Mucosa of stomach (tissue), 1 donor: ENCODE results near the gene C19orf85.

Source experiments
- H3K27me3 ChIP-seq: one replicate; pipeline ENCODE4 v1.7.0; 2013; ENCODE audit warnings: mild to moderate bottlenecking, low read length; ENCODE audit not compliant: control insufficient read depth, insufficient read depth
- H3K36me3 ChIP-seq: one replicate; pipeline ENCODE4 v1.7.0; 2013; ENCODE audit warnings: low read length; ENCODE audit not compliant: control insufficient read depth, insufficient read depth
- H3K4me1 ChIP-seq: one replicate; pipeline ENCODE4 v1.7.0; 2013; ENCODE audit warnings: mild to moderate bottlenecking, low read length; ENCODE audit not compliant: control insufficient read depth, insufficient read depth
- H3K4me3 ChIP-seq: one replicate; pipeline ENCODE4 v1.7.0; 2013; ENCODE audit warnings: low read length
- H3K9ac ChIP-seq: one replicate; pipeline ENCODE4 v1.7.0; 2013; ENCODE audit warnings: mild to moderate bottlenecking, low read length, moderate library complexity
- H3K9me3 ChIP-seq: one replicate; pipeline ENCODE4 v1.7.0; 2013; ENCODE audit warnings: mild to moderate bottlenecking, low read length, moderate library complexity; ENCODE audit not compliant: control insufficient read depth
- donor health status: Pancreatic carcinoma.

C19orf85 gene

DNA sequence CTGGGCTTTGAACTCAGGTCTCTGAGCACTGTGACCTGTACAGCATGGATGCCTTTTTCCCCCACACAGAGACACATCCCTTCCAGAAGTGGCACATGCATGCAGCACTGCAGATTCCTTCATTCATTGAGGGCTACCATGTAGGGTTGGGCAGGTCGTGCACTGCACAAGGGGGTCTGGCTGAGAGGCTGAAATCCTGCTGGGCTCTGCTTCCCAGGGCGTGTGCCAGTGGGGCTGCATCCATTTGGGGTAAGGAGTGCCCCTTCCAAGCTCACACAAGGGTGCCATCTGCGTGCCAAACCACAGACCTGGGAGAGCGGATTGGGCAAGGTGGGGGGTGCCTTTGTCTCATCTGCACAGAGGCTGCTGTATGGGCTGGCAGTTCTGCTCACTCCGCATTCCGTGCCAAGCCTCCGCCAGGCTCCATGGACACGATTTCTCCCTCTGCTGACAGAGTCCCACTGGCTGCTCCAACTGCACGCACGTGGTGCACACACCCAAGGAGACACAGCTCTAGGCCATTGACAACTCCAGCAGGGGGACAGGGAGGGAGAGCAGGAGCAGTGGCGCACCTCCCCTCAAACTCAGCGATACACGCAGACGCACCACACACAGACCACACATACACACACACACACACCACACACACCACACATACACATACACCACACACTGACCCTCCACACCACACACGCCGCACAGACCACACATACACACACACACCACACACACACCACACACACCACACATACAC is 17.0 kb downstream of the C19orf85 start:
- Histone ChIP-seq H3K27me3 (peaks cover 69% of the 10 kb centered on the region), H3K9me3 (no peaks in the 10 kb centered on the region), H3K4me3 (no peak overlapping the region), H3K36me3 (no peaks in the 10 kb centered on the region), H3K4me1 (peaks cover 3% of the 10 kb centered on the region), H3K9ac (no peak overlapping the region)

DNA sequence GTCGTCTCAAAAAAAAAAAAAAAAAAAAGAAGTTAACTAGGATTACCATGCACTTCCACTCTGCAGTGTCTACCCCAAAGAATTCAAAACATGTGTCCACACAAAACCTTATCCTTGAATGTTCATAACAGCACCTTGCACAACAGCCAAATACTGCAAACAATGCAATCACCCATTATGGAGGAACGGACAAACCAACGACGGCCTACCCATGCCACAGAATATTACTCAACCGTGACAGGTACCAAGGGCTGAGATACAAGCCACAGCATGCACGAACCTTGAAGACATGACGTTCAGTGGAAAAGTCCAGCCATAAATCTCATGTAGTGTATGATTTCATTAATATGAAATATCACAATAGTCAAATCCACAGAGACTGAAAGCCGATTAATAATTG is 18.5 kb downstream of the C19orf85 start:
- H3K4me1 ChIP-seq, result peaks cover 10% of the 10 kb centered on the region
- H3K9me3 ChIP-seq, result no peaks in the 10 kb centered on the region
- H3K9ac ChIP-seq, result no peak overlapping the region
- H3K27me3 ChIP-seq, result peaks cover 67% of the 10 kb centered on the region
- H3K4me3 ChIP-seq, result no peak overlapping the region
- H3K36me3 ChIP-seq, result no peaks in the 10 kb centered on the region

DNA sequence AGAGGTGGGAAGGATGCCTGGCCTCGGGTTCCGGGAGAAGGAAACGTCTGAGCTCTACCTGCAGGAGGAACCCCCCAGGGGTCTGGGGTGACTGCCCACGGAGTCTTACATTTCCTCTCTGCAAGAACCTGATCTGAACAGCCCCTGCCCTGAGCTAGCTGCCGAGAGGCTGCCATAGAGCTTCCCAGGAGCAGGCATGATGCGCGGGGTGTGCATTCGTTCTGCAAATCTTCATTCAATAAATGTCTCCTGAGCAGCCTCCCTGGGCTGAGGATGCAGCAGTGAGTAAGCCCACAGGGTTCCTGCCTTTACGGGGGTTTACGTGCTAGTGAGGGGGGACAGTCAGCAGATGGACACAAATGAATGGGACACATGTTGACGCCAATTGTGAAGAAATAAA is 19.9 kb downstream of the C19orf85 start:
- Histone ChIP-seq H3K4me1 (peaks cover 12% of the 10 kb centered on the region), H3K27me3 (peaks cover 67% of the 10 kb centered on the region), H3K9me3 (no peaks in the 10 kb centered on the region), H3K36me3 (no peaks in the 10 kb centered on the region), H3K9ac (no peak overlapping the region), H3K4me3 (no peak overlapping the region)

DNA sequence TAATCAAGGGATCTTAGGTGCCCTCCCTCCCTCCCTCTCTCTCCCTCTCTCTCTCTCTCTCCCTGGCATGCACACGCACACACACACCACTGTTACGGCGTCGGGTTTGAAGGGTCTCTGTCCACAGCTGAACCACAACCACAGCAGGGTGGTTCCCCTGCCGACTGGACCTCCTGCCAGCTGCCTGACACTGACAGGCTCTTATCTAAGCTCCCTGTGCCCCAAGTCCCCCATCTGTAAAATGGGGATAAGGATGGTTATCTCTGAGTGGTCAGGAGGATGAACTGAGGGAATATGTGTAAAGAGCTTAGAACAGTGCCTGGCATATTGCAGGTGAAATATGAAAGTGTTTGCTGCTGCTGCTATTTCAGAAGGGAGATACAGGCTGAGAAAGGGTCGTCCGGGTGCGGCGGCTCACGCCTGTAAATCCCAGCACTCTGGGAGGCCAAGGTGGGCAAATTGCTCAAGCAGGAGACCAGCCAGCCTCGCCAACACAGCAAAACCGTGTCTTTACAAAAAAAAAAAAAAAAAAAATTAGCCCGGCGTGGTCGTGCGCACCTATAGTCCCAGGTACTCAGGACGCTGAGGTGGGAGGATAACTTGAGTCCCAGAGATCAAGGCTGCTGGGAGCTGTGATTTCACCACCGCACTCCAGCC is 20.6 kb downstream of the C19orf85 start:
- H3K36me3 ChIP-seq, result no peaks in the 10 kb centered on the region
- H3K9me3 ChIP-seq, result no peaks in the 10 kb centered on the region
- no peak overlapping the region for H3K9ac ChIP-seq
- no peak overlapping the region for H3K4me3 ChIP-seq
- peaks cover 12% of the 10 kb centered on the region for H3K4me1 ChIP-seq
- peaks cover 69% of the 10 kb centered on the region for H3K27me3 ChIP-seq

DNA sequence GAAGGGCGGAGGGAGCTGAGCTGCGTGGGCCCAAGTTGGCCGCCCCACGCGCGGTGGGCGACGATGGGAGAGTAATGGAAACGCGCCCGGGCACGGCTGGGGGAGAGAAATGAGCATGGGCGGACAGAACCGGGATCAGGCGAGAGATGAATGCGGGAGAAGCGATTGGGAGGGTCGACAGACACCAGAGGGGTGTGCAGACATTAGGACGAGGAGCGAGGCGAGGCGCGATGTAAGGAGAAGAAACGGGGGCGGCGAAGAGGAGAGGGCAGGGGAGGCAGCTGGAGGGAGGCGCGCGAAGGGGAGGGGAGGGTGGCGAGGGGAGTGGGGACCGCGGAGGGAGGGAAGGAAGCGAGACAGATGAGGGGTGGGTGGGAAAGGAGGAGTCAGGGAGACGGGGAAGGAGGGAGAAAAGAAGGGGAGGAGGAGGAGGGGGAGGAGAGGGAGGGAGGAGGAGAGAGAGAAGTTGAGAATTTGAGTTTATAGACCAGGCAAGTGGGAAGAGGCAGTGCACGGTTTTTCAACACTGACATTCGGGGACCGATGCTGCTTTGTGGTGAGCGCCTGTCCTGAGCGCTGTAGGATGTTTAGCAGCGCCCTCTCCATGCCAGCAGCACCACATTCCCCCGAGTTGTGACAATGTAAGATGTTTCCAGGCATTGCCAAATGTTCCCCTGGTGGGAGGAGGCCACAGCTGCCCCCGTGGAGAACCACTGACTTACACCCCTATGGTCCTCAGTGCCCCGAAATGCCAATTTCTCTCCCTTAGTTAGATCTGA is 21.3 kb downstream of the C19orf85 start, which contains the start of gene SHISA7:
Gene SHISA7 (minus strand): TSS at position 256 of the 779 bp plus-strand sequence. CDS start 437 bp downstream, outside the sequence.
- Histone ChIP-seq H3K9me3 (no peaks in the 10 kb centered on the region), H3K9ac (no peak within 1 kb of the TSS), H3K4me1 (peaks cover 12% of the 10 kb centered on the region), H3K36me3 (no peaks in the 10 kb centered on the region), H3K27me3 (peaks cover 70% of the 10 kb centered on the region), H3K4me3 (no peak within 1 kb of the TSS)

DNA sequence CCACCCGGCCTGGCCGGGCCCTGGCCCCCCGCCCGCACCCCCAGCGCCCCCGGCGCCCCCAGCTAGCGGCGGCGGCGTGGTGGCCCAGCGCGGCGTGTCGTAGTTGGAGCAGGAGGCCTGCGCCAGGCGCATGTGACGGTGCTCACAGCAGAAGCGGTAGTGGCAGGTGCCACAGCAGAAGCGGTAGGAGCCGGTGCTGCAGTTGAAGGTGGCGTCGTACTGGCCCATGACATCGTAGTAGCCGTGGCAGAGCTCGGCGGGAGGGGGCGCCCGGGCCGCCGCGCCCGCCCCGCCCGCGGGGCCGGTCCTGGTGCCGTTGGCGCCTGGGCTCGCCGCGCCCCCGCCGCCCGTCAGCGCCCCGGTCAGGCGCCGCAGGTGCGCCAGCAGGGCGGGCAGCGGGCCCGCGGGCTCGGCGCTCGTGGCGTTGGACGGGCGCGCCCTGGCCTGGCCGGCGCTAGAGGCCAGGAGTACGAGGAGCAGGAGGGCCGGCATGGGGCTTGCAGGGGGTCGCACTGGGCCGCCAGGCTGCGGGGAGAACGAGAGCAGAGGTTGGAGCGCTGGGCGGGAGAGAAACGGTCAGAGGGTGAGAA is 22.1 kb downstream of the C19orf85 start:
- peaks cover 12% of the 10 kb centered on the region for H3K4me1 ChIP-seq
- H3K9ac ChIP-seq, result no peak overlapping the region
- no peaks in the 10 kb centered on the region for H3K36me3 ChIP-seq
- no peaks in the 10 kb centered on the region for H3K9me3 ChIP-seq
- H3K4me3 ChIP-seq, result no peak overlapping the region
- H3K27me3 ChIP-seq, result peaks cover 70% of the 10 kb centered on the region

DNA sequence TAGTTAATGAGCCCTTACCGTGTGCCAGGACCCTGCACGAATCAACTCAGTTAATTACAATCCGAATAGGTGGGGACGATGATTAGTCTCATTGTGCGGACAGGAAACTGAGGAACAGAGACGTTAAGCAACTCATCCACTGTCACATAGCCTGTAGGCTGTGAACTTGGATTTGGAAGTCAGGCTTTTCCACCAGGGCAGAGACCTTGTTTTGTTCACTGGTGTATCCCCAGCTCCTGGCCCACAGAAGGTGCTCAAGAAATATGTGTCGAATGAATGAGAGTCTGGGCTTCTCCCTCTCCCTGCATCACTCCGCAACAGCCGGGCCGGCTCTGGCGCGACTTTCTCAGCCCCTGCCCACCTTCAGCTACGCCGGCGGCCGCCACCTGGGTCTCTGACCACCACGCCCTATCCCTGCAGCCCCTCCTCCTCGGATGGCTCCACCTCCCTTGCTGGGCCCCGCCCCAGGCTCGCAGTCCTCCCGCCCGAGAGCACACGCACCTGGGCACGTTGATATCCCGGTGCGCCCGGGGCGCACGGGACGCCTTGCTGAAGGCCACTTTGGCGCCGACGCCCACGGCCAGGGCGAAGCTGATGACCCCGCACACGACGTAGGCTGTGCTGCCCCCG is 22.7 kb downstream of the C19orf85 start:
- Histone ChIP-seq H3K4me3 (no peak overlapping the region), H3K9me3 (no peaks in the 10 kb centered on the region), H3K4me1 (peaks cover 12% of the 10 kb centered on the region), H3K9ac (no peak overlapping the region), H3K27me3 (peaks cover 71% of the 10 kb centered on the region), H3K36me3 (no peaks in the 10 kb centered on the region)

DNA sequence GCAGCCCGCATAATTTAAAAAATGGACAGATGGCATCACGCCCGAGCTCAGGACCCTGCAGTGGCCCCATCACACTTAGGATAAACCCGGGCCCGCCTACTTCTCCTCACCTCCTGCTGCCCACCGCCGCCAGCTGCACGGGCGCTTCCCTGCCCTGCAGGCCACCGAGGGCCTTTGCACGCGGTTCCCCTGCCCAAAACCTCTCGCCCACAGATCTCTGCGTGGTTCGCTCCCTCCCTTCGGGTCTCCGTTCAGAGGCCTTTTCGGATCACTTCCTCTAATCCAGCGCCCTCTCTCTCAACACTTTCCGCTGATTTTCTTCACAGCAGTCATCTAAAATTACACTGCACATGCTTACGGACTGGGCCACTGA is 23.2 kb downstream of the C19orf85 start:
- H3K9ac ChIP-seq, result no peak overlapping the region
- H3K36me3 ChIP-seq, result no peaks in the 10 kb centered on the region
- H3K9me3 ChIP-seq, result no peaks in the 10 kb centered on the region
- H3K4me1 ChIP-seq, result peaks cover 12% of the 10 kb centered on the region
- H3K27me3 ChIP-seq, result peaks cover 71% of the 10 kb centered on the region
- no peak overlapping the region for H3K4me3 ChIP-seq

DNA sequence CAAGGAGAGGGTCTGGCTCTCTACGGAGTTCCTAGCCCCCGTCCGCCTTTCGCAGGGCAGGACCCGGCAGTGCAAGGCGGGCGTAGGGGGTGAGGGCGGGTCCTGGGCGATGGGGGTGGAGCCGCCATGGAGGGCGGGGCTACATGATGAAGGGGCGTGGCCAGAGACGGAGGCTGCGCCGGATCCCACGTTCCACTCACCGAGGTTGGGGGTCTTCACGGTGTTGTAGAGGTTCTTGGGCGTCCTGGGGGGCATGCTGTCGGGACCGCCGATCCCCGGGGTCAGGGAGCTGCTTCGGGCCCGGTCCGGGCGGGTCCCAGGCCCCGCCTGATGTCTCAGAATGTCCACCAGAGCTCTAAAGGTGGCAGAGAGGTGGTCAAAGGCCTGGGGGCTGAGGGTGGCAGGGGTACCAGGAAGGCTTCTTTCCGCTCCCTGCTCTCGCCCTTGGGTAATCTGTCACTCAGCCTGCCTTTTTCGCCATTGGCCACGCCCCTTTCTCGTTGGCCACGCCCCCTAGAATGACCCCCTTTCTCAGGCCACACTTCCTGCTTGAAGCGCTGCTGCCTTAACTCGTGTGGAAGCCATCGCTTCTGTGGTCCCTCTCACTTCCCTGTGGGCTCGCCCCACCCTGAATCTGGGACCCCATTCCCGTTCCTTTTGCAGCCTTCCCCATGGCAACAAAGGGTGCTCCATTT is 24.0 kb downstream of the C19orf85 start:
- Histone ChIP-seq H3K9me3 (no peaks in the 10 kb centered on the region), H3K4me3 (no peak overlapping the region), H3K4me1 (peaks cover 12% of the 10 kb centered on the region), H3K27me3 (peaks cover 71% of the 10 kb centered on the region), H3K9ac (no peak overlapping the region), H3K36me3 (no peaks in the 10 kb centered on the region)

DNA sequence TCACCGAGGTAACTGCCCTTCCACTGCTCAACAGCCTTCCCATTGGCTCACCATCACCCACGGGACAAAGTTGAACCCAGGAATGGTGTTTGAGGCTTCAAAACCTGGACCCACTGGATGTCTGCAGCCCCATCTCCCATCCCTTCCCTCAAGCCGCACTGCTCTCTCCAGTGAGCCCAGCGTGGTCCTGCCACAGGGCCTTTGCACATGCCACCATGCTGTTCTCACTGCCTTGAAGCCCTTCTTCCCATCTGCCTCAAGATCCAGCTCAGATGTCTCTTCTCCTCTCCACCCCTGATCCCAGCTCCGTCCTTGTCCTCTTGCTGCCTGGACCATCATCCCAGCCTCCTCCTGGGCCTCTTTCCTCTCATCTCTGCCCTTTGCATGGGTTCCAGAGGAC is 25.5 kb downstream of the C19orf85 start:
- peaks cover 66% of the 10 kb centered on the region for H3K27me3 ChIP-seq
- no peak overlapping the region for H3K9ac ChIP-seq
- H3K9me3 ChIP-seq, result no peaks in the 10 kb centered on the region
- no peak overlapping the region for H3K4me3 ChIP-seq
- peaks cover 12% of the 10 kb centered on the region for H3K4me1 ChIP-seq
- no peaks in the 10 kb centered on the region for H3K36me3 ChIP-seq

DNA sequence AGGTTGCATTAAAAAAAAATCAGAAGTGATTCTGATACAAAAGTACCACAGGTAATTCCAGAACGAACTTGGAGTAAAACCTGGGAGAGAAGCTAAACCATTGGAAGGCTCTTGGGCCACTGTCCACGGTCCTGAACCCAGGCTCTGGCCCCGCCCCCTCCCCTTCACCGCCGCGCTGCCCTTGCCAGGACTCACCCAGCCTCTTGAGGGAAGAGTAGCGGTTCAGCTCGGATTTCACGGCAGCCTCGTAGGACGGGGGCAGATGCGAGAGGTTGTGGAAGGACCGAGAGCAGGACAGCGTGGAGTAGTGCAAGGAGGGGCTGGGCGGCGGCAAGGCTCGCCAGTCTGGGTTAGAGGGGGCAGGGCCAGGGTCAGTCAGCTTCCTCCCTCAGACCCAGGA is 27.1 kb downstream of the C19orf85 start:
- Histone ChIP-seq H3K4me3 (no peak overlapping the region), H3K36me3 (no peaks in the 10 kb centered on the region), H3K9me3 (no peaks in the 10 kb centered on the region), H3K9ac (no peak overlapping the region), H3K4me1 (peaks cover 12% of the 10 kb centered on the region), H3K27me3 (peaks cover 71% of the 10 kb centered on the region)
